ENCODE data around the gene SRRM4.

Gene SRRM4

DNA sequence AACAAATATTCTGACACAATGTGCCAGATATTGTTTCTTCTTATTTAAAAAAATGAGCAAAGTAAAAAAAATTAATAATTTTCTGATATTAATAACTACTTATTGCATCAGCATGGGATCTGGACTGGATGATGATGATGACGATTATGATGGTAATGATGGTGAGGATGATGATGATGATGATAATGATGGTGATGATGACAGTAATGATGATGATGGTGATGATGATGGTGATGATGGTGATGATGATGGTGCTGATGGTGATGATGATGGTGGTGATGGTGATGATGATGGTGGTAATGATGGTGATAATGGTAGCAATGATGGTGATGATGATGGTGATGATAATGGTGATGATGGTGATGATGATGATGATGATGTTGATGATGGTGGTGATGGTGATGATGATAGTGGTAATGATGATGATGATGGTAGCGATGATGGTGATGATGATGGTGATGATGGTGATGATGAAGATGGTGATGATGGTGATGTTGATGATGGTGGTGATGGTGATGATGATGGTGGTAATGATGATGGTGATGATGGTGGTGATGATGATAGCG lies 94.0 kb downstream of the SRRM4 start:
- Histone ChIP-seq H3K27me3 (ENCODE audit: insufficient read depth, low read length) (no peaks in the 10 kb centered on the region), H3K18ac (ENCODE audit: low read length) (no peak overlapping the region), H4K91ac (ENCODE audit: low read depth, low read length) (no peak overlapping the region), H3K4me3 (ENCODE audit: low read depth, low read length) (no peak overlapping the region), H2AFZ (ENCODE audit: insufficient read depth, low read length, poor library complexity) (no peak overlapping the region), H3K9ac (ENCODE audit: low read length) (no peak overlapping the region), H3K23ac (ENCODE audit: low read length) (no peak overlapping the region), H2BK12ac (ENCODE audit: low read length) (no peak overlapping the region), H3K36me3 (ENCODE audit: control insufficient read depth in 1 of 2, insufficient read depth in 2 of 2, low read length in 2 of 2) (no peaks in the 10 kb centered on the region), H4K8ac (ENCODE audit: low read depth, low read length) (no peak overlapping the region), H4K12ac (ENCODE audit: low read depth, low read length) (no peak overlapping the region), H3K79me2 (ENCODE audit: control insufficient read depth, insufficient read depth, low read length, poor library complexity) (no peaks in the 10 kb centered on the region), H2AK5ac (ENCODE audit: low read length) (no peak overlapping the region), H2BK5ac (ENCODE audit: low read depth, low read length, poor library complexity) (no peak overlapping the region), H3K27ac (ENCODE audit: low read depth, low read length) (no peak overlapping the region), H3K4me2 (ENCODE audit: low read length) (no peak overlapping the region), H3K9me3 (ENCODE audit: insufficient read depth, low read depth, low read length) (no peaks in the 10 kb centered on the region), H3K79me1 (ENCODE audit: low read length) (no peaks in the 10 kb centered on the region), H3K4ac (ENCODE audit: low read depth, low read length) (no peak overlapping the region), H3K4me1 (ENCODE audit: control insufficient read depth in 1 of 2, insufficient read depth in 2 of 2, low read length in 2 of 2) (no peaks in the 10 kb centered on the region), H2BK120ac (ENCODE audit: insufficient read depth, low read length, poor library complexity) (no peak overlapping the region), H3K14ac (ENCODE audit: low read length) (no peak overlapping the region)
- DNase-seq: no peak
- 100% methylated on average over 1 of the region's 3 CpGs for WGBS (ENCODE audit: extremely low coverage, insufficient coverage, insufficient read length)

DNA sequence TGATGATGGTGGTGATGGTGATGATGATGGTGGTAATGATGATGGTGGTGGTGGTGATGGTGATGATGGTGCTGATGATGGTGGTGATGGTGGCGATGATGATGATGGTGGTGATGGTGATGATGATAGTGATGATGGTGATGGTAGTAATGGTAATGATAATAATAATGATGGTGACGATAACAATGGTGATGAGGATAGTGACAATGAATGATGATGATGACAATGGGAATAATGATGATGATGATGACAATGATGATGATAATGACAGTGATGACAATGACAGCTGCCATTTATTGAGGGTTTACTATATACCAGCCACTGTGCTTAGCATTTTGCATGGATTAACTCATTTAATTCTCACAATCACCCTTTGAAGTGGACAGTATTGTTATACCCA lies 94.6 kb downstream of the SRRM4 start:
- no peak overlapping the region for H2AFZ ChIP-seq (ENCODE audit: insufficient read depth, low read length, poor library complexity)

DNA sequence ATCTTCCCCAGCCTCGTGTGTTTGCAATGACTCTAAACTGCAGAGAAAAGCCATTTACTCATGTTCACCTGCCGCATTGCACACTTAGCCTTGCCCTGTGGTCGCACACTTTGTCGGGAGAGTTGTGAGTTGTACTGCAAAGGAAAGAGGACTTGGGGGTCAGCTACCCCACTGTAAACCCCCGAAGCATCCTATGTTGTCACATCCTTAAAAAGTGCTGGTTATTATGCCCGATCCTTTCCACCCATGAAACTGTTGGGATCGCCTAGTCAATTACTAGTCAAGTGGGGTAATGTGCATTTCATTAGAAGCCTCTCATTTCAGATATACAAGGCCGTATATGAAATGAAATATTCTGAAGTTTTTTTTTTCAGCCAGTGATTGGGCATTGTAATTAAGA lies 98.2 kb downstream of the SRRM4 start:
- Histone ChIP-seq H3K36me3 (ENCODE audit: control insufficient read depth in 1 of 2, insufficient read depth in 2 of 2, low read length in 2 of 2) (no peaks in the 10 kb centered on the region), H2AFZ (ENCODE audit: insufficient read depth, low read length, poor library complexity) (no peak overlapping the region), H2BK12ac (ENCODE audit: low read length) (no peak overlapping the region), H3K9ac (ENCODE audit: low read length) (no peak overlapping the region), H4K8ac (ENCODE audit: low read depth, low read length) (no peak overlapping the region), H4K91ac (ENCODE audit: low read depth, low read length) (no peak overlapping the region), H3K14ac (ENCODE audit: low read length) (no peak overlapping the region), H3K9me3 (ENCODE audit: insufficient read depth, low read depth, low read length) (no peaks in the 10 kb centered on the region), H2BK5ac (ENCODE audit: low read depth, low read length, poor library complexity) (no peak overlapping the region), H3K79me2 (ENCODE audit: control insufficient read depth, insufficient read depth, low read length, poor library complexity) (no peaks in the 10 kb centered on the region), H3K4ac (ENCODE audit: low read depth, low read length) (no peak overlapping the region), H3K18ac (ENCODE audit: low read length) (no peak overlapping the region), H4K12ac (ENCODE audit: low read depth, low read length) (no peak overlapping the region), H3K27me3 (ENCODE audit: insufficient read depth, low read length) (no peaks in the 10 kb centered on the region), H3K4me3 (ENCODE audit: low read depth, low read length) (no peak overlapping the region), H3K4me2 (ENCODE audit: low read length) (no peak overlapping the region), H3K27ac (ENCODE audit: low read depth, low read length) (no peak overlapping the region), H2BK120ac (ENCODE audit: insufficient read depth, low read length, poor library complexity) (no peak overlapping the region), H2AK5ac (ENCODE audit: low read length) (no peak overlapping the region), H3K4me1 (ENCODE audit: control insufficient read depth in 1 of 2, insufficient read depth in 2 of 2, low read length in 2 of 2) (no peaks in the 10 kb centered on the region), H3K79me1 (ENCODE audit: low read length) (no peaks in the 10 kb centered on the region), H3K23ac (ENCODE audit: low read length) (no peak overlapping the region)
- DNase-seq: no peak
- WGBS (ENCODE audit: extremely low coverage, insufficient coverage, insufficient read length): no CpG with 5 or more reads among the region's 8 CpGs

More for the DNA sequence above, 94.6 kb downstream of the SRRM4 start:
- Histone ChIP-seq H3K79me2 (ENCODE audit: control insufficient read depth, insufficient read depth, low read length, poor library complexity) (no peaks in the 10 kb centered on the region), H3K23ac (ENCODE audit: low read length) (no peak overlapping the region), H2BK120ac (ENCODE audit: insufficient read depth, low read length, poor library complexity) (no peak overlapping the region), H4K91ac (ENCODE audit: low read depth, low read length) (no peak overlapping the region), H3K27ac (ENCODE audit: low read depth, low read length) (no peak overlapping the region), H3K18ac (ENCODE audit: low read length) (no peak overlapping the region), H3K79me1 (ENCODE audit: low read length) (no peaks in the 10 kb centered on the region), H3K4ac (ENCODE audit: low read depth, low read length) (no peak overlapping the region), H3K9me3 (ENCODE audit: insufficient read depth, low read depth, low read length) (no peaks in the 10 kb centered on the region), H3K9ac (ENCODE audit: low read length) (no peak overlapping the region), H4K12ac (ENCODE audit: low read depth, low read length) (no peak overlapping the region), H2AK5ac (ENCODE audit: low read length) (no peak overlapping the region), H3K27me3 (ENCODE audit: insufficient read depth, low read length) (no peaks in the 10 kb centered on the region), H3K36me3 (ENCODE audit: control insufficient read depth in 1 of 2, insufficient read depth in 2 of 2, low read length in 2 of 2) (no peaks in the 10 kb centered on the region), H4K8ac (ENCODE audit: low read depth, low read length) (no peak overlapping the region), H3K4me1 (ENCODE audit: control insufficient read depth in 1 of 2, insufficient read depth in 2 of 2, low read length in 2 of 2) (no peaks in the 10 kb centered on the region), H3K14ac (ENCODE audit: low read length) (no peak overlapping the region), H3K4me3 (ENCODE audit: low read depth, low read length) (no peak overlapping the region), H2BK12ac (ENCODE audit: low read length) (no peak overlapping the region), H2BK5ac (ENCODE audit: low read depth, low read length, poor library complexity) (no peak overlapping the region), H3K4me2 (ENCODE audit: low read length) (no peak overlapping the region)
- DNase-seq: no peak
- WGBS (ENCODE audit: extremely low coverage, insufficient coverage, insufficient read length): no CpG with 5 or more reads among the region's 2 CpGs

GRCh38 chr12:119082016-119082415 lies 100.7 kb downstream of the SRRM4 start:
- Histone ChIP-seq H4K8ac (ENCODE audit: low read depth, low read length) (no peak overlapping the region), H3K79me2 (ENCODE audit: control insufficient read depth, insufficient read depth, low read length, poor library complexity) (no peaks in the 10 kb centered on the region), H3K36me3 (ENCODE audit: control insufficient read depth in 1 of 2, insufficient read depth in 2 of 2, low read length in 2 of 2) (no peaks in the 10 kb centered on the region), H3K4me2 (ENCODE audit: low read length) (no peak overlapping the region), H3K9me3 (ENCODE audit: insufficient read depth, low read depth, low read length) (no peaks in the 10 kb centered on the region), H2AK5ac (ENCODE audit: low read length) (no peak overlapping the region), H3K4ac (ENCODE audit: low read depth, low read length) (no peak overlapping the region), H2BK5ac (ENCODE audit: low read depth, low read length, poor library complexity) (no peak overlapping the region), H4K12ac (ENCODE audit: low read depth, low read length) (no peak overlapping the region), H2BK12ac (ENCODE audit: low read length) (no peak overlapping the region), H4K91ac (ENCODE audit: low read depth, low read length) (no peak overlapping the region), H2AFZ (ENCODE audit: insufficient read depth, low read length, poor library complexity) (no peak overlapping the region), H3K4me3 (ENCODE audit: low read depth, low read length) (no peak overlapping the region), H3K14ac (ENCODE audit: low read length) (no peak overlapping the region), H3K27me3 (ENCODE audit: insufficient read depth, low read length) (no peaks in the 10 kb centered on the region), H3K18ac (ENCODE audit: low read length) (no peak overlapping the region), H2BK120ac (ENCODE audit: insufficient read depth, low read length, poor library complexity) (no peak overlapping the region), H3K27ac (ENCODE audit: low read depth, low read length) (no peak overlapping the region), H3K9ac (ENCODE audit: low read length) (no peak overlapping the region), H3K23ac (ENCODE audit: low read length) (no peak overlapping the region), H3K79me1 (ENCODE audit: low read length) (no peaks in the 10 kb centered on the region), H3K4me1 (ENCODE audit: control insufficient read depth in 1 of 2, insufficient read depth in 2 of 2, low read length in 2 of 2) (no peaks in the 10 kb centered on the region)
- no CpG with 5 or more reads among the region's 7 CpGs for WGBS (ENCODE audit: extremely low coverage, insufficient coverage, insufficient read length)
- no peak for DNase-seq

Measured in trophoblast cell (in vitro differentiated cells and primary cell).